ENCODE results near the gene RNF31. TPM values are rescaled to one million over a fixed set of nuclear protein-coding genes. Genes with fewer than 3 reads are reported as not detected.

The RNF31 gene
- polyA plus RNA-seq, 3 donors, result 36.9 to 49.6 (median 39.3) TPM

DNA sequence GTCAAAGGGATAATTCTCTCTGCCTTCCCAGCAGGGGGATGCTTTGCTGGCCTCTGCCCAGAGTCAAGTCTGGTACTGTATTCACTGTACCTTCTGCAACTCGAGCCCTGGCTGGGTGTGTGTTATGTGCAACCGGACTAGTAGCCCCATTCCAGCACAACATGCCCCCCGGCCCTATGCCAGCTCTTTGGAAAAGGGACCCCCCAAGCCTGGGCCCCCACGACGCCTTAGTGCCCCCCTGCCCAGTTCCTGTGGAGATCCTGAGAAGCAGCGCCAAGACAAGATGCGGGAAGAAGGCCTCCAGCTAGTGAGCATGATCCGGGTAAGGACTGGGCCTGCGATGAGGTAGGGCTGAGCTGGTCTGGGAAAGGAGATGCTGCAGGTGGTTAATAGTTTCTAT lies 3.3 kb downstream of the RNF31 start:
- WGBS, 3 donors, result 90 to 97% (median 93%) methylated on average over 9 of the region's 9 CpGs
- no peak overlapping the region for H3K27ac ChIP-seq (ENCODE audit: low read depth, low read length)

DNA sequence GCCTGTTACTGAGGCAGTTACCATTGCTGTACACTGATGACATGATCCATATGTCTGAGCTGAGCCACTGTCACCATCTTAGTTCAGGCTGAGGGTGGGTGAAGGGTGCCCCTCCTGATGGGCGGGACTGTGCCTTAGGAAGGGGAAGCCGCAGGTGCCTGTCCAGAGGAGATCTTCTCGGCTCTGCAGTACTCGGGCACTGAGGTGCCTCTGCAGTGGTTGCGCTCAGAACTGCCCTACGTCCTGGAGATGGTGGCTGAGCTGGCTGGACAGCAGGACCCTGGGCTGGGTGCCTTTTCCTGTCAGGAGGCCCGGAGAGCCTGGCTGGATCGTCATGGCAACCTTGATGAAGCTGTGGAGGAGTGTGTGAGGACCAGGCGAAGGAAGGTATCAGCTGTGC lies 3.7 kb downstream of the RNF31 start:
- no peak overlapping the region for H3K27ac ChIP-seq (ENCODE audit: low read depth, low read length)
- 78 to 88% (median 87%) methylated on average over 9 of the region's 9 CpGs for WGBS, 3 donors

DNA sequence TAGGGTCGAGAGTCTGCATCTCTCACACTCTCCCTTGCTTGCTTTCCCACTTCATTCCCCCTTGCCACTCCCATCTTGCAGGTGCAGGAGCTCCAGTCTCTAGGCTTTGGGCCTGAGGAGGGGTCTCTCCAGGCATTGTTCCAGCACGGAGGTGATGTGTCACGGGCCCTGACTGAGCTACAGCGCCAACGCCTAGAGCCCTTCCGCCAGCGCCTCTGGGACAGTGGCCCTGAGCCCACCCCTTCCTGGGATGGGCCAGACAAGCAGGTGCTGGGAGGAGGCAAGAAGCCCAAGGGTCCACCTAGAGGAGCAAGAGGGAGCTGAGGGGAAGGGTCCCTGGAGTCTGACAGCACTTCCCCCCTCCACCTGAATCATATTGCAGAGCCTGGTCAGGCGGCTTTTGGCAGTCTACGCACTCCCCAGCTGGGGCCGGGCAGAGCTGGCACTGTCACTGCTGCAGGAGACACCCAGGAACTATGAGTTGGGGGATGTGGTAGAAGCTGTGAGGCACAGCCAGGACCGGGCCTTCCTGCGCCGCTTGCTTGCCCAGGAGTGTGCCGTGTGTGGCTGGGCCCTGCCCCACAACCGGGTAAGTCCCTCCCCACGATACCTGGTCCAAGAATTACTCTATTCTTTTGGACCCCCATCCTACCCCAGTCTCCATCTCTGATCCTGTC lies 4.2 kb downstream of the RNF31 start:
- no peak overlapping the region for H3K27ac ChIP-seq (ENCODE audit: low read depth, low read length)
- 93 to 96% (median 94%) methylated on average over 16 of the region's 16 CpGs for WGBS, 3 donors

DNA sequence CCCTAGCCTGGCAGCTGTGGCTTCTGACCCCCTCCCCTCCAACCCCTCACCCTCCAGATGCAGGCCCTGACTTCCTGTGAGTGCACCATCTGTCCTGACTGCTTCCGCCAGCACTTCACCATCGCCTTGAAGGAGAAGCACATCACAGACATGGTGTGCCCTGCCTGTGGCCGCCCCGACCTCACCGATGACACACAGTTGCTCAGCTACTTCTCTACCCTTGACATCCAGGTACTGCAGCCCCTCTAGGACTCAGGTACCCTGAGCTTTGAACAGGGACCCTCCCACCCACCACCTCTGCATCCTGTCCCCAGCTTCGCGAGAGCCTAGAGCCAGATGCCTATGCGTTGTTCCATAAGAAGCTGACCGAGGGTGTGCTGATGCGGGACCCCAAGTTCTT lies 7.8 kb downstream of the RNF31 start:
- WGBS, 3 donors, result 92 to 97% (median 94%) methylated on average over 10 of the region's 10 CpGs
- H3K27ac ChIP-seq (ENCODE audit: low read depth, low read length), result no peak overlapping the region

DNA sequence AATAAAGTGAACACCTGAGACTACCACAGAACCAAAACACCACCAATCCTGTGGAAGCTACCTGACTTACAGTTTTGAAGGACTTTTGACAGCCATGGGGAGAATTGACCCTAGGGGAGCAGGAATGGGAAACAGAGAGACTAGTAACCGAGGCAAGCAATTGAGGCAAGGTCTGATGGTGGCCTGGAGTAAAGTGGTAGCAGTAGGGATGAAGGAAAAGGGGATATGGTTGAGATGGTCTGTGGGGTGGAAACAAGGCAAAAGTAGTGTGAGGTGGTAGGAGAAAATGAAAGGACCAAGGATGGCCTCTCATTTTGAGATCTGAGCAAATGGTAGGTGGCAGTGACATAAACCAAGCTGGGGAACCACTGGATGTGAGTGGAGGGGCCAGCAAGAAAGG lies 9.5 kb downstream of the RNF31 start:
- H3K27ac ChIP-seq (ENCODE audit: low read depth, low read length), result no peak overlapping the region
- 85 to 97% (median 93%) methylated on average over 1 of the region's 1 CpG for WGBS, 3 donors

DNA sequence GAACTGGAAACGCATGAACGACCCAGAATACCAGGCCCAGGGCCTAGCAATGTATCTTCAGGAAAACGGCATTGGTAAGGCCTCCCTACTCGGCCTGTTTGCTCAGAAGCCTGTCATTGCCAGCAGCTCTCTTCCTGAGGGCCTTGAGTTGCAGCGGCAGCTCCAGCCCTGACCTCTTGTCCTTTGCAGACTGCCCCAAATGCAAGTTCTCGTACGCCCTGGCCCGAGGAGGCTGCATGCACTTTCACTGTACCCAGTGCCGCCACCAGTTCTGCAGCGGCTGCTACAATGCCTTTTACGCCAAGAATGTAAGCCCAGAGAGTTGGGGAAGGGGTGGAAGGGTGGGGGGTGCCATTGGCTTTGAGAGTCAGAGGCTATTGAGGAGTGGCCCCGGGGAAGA lies 10.0 kb downstream of the RNF31 start:
- H3K27ac ChIP-seq (ENCODE audit: low read depth, low read length), result no peak overlapping the region
- WGBS, 3 donors, result 90 to 94% (median 93%) methylated on average over 11 to 12 of the region's 12 CpGs

DNA sequence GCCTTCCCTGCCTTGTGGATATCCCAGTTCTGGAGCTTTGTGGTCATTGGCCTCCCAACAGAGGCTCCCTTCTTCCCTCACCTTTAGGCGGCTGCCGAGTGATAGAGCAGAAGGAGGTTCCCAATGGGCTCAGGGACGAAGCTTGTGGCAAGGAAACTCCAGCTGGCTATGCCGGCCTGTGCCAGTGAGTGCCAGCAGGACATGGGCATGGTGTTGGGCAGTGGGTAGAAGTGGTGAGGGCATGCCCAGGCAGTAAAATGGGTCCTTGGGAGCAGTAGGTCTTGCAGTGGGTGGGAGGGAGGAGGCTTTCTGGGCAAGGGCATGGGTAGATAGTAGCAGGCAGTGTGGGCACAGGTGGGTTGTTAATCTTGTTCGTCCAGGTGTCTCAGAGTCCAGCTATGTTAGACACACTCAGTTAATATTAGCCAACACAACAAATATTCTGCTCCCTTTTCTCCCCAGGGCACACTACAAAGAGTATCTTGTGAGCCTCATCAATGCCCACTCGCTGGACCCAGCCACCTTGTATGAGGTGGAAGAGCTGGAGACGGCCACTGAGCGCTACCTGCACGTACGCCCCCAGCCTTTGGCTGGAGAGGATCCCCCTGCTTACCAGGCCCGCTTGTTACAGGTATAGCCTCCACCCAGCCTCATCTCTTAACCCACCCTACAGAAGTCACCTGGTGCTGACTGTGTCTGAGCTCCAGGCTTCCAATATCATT lies 12.6 kb downstream of the RNF31 start:
- H3K27ac ChIP-seq (ENCODE audit: low read depth, low read length), result no peak overlapping the region
- 77 to 92% (median 86%) methylated on average over 11 of the region's 11 CpGs for WGBS, 3 donors

DNA sequence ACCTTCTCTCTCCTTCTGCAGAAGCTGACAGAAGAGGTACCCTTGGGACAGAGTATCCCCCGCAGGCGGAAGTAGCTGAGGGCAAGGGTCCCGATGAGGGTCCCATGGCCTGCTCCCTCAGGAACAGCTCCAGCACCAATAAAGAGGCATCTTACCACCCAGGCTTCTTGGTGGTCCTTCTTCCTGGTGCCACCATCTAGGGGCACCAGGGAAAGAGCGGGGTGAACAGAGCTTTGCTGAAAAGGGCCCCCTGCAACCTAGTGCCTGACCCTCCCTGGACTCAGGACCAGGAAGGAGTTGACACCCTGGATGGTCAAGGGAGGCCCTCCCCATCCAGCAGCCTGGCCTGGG lies 13.2 kb downstream of the RNF31 start:
- 89 to 96% (median 90%) methylated on average over 4 of the region's 4 CpGs for WGBS, 3 donors
- no peak overlapping the region for H3K27ac ChIP-seq (ENCODE audit: low read depth, low read length)

DNA sequence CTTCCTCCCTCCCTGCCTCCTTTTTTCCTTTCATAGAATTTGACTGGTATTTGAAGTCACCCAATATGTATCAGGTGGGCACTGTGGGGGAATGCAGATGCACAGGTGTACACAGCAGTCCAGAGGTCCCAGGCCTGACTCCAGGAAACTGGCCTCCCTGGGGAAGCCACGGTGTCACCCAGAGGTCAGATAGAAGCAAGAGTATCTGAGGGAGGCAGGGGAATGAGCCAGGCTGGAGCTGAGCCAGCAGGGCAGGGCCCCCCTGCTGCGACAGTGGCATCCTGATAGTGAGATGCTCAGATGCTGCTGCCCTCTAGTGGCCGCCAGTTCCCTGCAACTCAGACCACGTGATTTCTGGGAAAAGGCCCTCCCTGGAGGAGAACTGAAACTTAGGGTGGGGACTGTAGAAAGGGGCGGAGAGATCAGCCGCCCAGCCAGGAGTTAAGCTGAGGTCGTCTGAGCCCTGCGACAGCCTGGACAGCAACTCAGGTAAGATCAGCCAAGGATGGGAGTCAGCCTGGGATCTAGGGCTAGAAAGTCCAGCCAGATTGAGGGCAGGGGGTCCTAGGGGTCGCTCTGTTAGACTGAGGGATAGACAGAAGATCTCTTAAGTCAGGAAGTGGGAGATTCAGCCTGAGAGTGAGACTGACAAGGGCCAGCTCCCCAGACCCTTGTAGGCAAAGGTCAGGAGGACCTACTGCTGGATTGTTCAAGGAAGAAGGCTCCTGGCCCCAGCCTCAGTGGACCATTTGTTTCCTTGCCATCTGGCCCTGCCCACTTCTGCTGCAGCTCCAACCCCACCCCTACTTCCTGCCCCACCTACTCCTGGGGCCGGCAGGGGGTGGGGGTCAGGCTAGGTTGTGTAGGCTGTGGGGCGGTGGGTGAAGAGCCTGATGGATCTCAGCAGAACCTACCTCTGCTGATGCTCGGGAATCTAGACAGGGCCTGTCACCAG lies 13.8 kb downstream of the RNF31 start, which contains the start of gene IRF9:
IRF9 (plus strand) TSS at position 416 of the 955 bp plus-strand sequence. CDS start 880 bp downstream, outside the sequence.
- H3K27ac ChIP-seq (ENCODE audit: low read depth, low read length), result peak within 1 kb of the TSS; percentile 79
- 0% methylated on average over 12 of the region's 12 CpGs for WGBS, 3 donors

DNA sequence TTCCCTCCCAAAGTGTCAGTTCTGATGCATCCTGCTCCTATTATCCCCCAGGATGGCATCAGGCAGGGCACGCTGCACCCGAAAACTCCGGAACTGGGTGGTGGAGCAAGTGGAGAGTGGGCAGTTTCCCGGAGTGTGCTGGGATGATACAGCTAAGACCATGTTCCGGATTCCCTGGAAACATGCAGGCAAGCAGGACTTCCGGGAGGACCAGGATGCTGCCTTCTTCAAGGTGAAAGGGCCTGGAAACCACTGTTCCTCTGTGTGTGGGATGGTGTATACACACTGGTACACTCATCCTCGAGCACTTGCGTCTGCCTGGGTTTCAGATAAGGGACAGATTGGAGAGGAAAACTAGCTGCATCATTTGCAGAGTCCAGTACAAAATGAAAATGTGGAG lies 14.8 kb downstream of the RNF31 start:
- 29 to 44% (median 44%) methylated on average over 8 of the region's 8 CpGs for WGBS, 3 donors
- H3K27ac ChIP-seq (ENCODE audit: low read depth, low read length), result no peak overlapping the region

DNA sequence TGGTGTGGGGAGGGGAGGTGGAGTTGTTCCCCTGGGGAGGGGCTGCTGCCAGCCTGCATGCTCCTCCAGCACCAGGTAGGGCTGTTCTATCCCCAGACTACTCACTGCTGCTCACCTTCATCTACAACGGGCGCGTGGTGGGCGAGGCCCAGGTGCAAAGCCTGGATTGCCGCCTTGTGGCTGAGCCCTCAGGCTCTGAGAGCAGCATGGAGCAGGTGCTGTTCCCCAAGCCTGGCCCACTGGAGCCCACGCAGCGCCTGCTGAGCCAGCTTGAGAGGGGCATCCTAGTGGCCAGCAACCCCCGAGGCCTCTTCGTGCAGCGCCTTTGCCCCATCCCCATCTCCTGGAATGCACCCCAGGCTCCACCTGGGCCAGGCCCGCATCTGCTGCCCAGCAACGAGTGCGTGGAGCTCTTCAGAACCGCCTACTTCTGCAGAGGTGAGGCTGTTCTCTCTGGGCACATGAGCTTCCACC lies 17.3 kb downstream of the RNF31 start:
- WGBS, 3 donors, result 89 to 91% (median 90%) methylated on average over 14 of the region's 14 CpGs
- no peak overlapping the region for H3K27ac ChIP-seq (ENCODE audit: low read depth, low read length)

DNA sequence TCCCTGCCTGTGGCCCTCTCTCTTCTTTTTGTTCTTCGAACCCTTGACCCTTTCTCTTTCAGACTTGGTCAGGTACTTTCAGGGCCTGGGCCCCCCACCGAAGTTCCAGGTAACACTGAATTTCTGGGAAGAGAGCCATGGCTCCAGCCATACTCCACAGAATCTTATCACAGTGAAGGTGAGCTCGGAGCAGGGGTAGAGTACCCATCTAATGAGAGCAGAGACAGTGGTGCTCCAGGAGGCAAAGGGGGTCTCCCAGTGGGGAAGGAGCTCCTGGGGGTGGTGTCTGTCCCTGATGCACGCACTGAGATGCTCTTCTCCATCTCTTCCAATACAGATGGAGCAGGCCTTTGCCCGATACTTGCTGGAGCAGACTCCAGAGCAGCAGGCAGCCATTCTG lies 18.5 kb downstream of the RNF31 start:
- WGBS, 3 donors, result 90 to 95% (median 91%) methylated on average over 5 of the region's 5 CpGs
- H3K27ac ChIP-seq (ENCODE audit: low read depth, low read length), result no peak overlapping the region

DNA sequence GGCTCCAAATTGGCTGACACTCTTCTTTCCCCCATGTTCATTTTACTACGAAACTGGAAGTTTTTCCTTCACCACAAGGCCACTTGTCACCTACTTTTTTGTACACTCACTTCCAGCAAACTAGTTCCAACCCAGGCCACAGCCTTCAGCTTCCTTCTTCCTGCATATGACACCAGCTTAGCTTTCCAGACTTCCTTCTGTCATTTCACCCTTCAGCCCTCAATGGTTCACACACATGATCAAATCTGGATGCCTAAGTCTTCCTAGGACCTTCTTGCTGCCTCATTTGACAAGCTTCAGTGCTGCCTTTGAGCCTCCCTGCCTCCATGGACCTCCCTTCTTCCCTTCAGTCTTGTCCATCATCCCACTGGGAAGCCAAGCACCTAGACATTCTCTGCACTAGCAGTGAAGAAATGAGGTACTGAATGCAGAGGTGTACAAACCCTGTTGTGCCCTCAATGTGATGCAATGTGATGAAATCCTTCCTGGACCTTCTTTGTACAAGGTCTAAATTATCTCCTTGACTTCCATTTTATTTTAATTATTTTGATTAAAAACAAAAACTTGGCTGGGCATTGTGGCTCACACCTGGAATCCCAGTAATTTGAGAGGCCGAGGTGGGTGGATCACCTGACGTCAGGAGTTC lies 20.3 kb downstream of the RNF31 start:
- WGBS, 3 donors, result 76 to 93% (median 78%) methylated on average over 3 of the region's 3 CpGs
- H3K27ac ChIP-seq (ENCODE audit: low read depth, low read length), result no peak overlapping the region

DNA sequence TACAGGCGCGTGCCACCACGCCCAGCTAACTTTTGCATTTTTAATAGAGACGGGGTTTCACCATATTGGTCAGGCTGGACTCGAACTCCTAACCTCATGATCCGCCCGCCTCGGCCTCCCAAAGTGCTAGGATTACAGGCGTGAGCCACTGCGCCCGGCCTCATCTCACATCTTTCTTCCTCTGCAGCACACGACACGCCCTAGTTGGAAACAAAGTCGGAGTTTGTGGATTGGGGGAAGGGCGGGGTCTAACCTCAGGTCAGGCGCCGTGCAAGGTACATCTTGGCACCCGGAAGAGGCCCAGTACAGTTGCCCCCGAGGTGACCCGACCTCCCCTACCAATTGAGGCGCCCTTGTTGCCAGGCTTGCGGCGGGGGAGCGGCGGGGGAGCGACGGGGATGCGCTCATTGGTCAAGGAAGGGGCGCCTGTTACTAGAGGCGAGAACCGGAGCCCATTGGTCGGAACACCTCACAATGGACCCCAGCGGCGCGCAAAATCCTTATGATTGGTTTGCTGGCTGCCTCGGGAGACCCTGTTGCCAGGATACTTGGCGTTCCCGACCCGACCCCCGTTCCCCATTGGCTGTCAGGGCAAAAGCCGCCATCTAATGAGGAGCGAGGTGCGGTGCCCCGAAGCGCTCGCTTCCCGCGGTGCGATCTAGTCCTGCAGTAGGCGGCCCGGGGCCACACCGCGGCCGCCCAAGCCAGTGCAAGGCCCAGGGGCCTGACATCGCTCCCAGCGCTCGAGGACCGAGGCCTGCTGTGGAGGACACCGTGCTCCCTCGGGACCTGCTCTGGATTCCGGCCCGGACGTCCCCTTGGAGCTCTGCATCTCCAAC lies 24.3 kb downstream of the RNF31 start, which contains the start of gene REC8:
REC8 (plus strand) TSS at position 659 of the 839 bp plus-strand sequence. CDS start 473 bp downstream, outside the sequence.
- WGBS, 3 donors, result 16 to 44% (median 18%) methylated on average over 63 of the region's 63 CpGs
- H3K27ac ChIP-seq (ENCODE audit: low read depth, low read length), result no peak within 1 kb of the TSS

DNA sequence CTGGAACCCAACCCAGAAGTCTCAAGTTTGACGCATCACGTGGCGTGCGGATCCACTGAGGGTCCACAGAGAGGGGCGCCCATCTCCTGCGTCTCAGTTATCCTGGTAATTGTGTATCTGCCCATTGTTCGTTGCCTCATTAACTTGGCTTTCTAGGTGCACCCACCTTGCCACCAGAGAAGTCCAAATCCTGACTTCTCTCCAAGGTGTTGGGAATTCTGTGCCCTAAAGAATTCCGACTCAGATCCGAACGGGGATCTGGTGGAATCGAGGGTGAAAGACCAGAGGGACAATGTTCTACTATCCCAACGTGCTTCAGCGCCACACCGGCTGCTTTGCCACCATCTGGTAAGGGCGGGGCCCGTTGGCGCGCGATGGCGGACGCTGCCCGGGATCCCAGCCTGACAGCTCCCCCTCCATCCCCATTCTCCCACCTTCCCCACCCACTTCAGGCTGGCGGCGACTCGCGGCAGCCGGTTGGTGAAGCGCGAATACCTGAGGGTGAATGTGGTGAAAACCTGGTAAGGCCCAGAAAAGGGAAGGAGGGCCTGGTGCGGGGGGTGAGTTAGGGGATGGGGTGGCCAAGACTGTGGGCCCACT lies 25.1 kb downstream of the RNF31 start:
- 41 to 71% (median 49%) methylated on average over 30 of the region's 30 CpGs for WGBS, 3 donors
- no peak overlapping the region for H3K27ac ChIP-seq (ENCODE audit: low read depth, low read length)

DNA sequence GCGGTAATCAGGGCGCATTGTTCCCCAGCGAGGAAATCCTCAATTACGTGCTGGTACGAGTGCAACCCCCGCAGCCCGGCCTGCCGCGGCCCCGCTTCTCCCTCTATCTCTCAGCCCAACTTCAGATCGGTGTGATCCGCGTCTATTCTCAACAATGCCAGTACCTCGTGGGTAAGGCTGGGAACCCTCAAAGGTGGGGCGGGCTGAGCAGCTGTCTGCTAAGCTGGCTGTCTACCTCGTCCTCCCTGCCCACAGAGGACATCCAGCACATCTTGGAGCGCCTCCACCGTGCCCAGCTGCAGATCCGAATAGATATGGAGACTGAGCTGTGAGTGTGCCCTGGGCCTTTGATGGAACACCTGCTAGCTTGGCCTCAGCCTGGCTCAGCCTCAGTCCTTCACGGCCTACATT lies 25.6 kb downstream of the RNF31 start:
- 70 to 84% (median 71%) methylated on average over 20 of the region's 20 CpGs for WGBS, 3 donors
- no peak overlapping the region for H3K27ac ChIP-seq (ENCODE audit: low read depth, low read length)

DNA sequence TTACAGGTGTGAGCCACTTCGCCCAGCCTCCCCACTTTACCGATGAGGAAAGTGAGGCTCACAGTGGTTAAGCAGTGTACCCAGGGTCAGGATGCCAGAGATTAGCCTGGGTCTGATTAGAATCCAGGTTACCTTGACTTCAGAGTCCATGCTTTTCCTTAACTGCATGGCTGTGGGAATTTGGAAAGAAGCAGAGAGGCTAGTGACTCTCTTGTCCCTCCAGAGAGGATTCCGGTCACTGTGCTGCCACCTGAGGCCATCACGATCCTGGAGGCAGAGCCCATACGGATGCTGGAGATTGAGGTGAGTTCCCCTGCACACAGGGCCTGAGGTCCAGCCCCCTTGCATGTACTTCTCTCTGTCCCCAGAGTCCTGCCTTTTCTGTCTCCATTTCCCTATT lies 29.3 kb downstream of the RNF31 start:
- WGBS, 3 donors, result 94 to 95% (median 95%) methylated on average over 5 of the region's 5 CpGs
- no peak overlapping the region for H3K27ac ChIP-seq (ENCODE audit: low read depth, low read length)
